Activated T-cell treated with anti-CD3 and anti-CD28 coated beads for 48 hours (primary cell): ENCODE results near the gene OR6C74.

Source experiments
- DNase-seq: peaks from one replicate; pipeline ENCODE4 v3.0.0-alpha.2; 2020; ENCODE audit warnings: low read depth

OR6C74 gene

GRCh38 chr12:55244309-55244708, at the start of gene OR6C74:
TSS of gene OR6C74 (plus strand) at chr12:55244609. CDS start at chr12:55247288, 2,679 bp downstream.
- DNase-seq, result no peak

- DNase-seq, result no peak
Measured at GRCh38 chr12:55220725-55221124, 23.7 kb upstream of the OR6C74 start, which contains the start of gene OR10A7. TSS of gene OR10A7 (plus strand) at chr12:55221025. CDS start at chr12:55221025, 0 bp downstream.

GRCh38 chr12:55226523-55226922, 17.9 kb upstream of the OR6C74 start:
- no peak for DNase-seq

- no peak for DNase-seq
Measured at GRCh38 chr12:55227643-55228042, 16.8 kb upstream of the OR6C74 start.

GRCh38 chr12:55246159-55246558, 1.8 kb downstream of the OR6C74 start:
- no peak for DNase-seq

- DNase-seq, result no peak
Measured at GRCh38 chr12:55250944-55251343, 6.5 kb downstream of the OR6C74 start.

- no peak for DNase-seq
Measured at GRCh38 chr12:55253281-55253680, 8.9 kb downstream of the OR6C74 start.

- no peak for DNase-seq
Measured at GRCh38 chr12:55256831-55257230, 12.4 kb downstream of the OR6C74 start.

GRCh38 chr12:55258303-55258702, 13.9 kb downstream of the OR6C74 start:
- DNase-seq, result no peak

GRCh38 chr12:55280991-55281390, 36.6 kb downstream of the OR6C74 start:
- no peak for DNase-seq

GRCh38 chr12:55289999-55290398, 45.6 kb downstream of the OR6C74 start:
- DNase-seq, result no peak
